ENCODE measurements around the gene HAUS3. TPM values are rescaled to one million over a fixed set of nuclear protein-coding genes. Genes with fewer than 3 reads are reported as not detected.

The HAUS3 gene
- total and polyA plus RNA-seq, 4 donors, result 2.3 to 13.9 (median 5.3) TPM

DNA sequence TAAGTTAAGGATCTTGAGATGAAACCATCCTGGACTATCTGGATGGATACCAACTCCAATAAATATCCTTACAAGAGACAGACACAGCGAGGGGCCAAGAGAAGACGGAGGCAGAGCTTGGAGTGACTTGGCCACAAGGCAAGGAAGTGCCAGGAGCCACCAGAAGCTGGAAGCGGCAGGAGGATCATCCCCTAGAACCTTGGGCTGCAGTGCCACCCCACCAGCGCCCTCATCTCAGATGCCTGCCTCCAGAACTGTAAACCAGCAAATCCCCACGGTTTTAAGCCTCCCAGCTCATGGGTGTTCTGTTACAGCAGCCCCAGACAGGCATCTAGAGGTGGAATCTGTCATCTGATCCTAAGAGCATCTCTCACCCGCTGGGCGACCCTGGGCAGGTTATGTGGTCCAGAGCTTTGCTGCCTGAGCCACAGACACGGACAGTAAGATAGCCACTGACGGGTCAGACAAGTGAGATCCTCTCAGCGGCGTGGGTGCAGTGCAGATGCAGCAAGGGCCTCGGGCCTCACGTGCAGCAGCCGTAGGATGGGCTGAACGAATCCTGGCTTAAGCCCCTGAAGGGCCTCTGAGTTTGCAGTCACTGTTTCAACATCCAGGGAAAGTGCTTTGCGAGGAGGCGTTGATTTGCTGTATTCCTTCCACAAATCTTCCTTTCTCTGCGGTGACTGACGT lies 45.1 kb upstream of the HAUS3 start:
- no peak for DNase-seq (ENCODE audit: low spot score)
- 91% methylated on average over 19 of the region's 19 CpGs for WGBS

DNA sequence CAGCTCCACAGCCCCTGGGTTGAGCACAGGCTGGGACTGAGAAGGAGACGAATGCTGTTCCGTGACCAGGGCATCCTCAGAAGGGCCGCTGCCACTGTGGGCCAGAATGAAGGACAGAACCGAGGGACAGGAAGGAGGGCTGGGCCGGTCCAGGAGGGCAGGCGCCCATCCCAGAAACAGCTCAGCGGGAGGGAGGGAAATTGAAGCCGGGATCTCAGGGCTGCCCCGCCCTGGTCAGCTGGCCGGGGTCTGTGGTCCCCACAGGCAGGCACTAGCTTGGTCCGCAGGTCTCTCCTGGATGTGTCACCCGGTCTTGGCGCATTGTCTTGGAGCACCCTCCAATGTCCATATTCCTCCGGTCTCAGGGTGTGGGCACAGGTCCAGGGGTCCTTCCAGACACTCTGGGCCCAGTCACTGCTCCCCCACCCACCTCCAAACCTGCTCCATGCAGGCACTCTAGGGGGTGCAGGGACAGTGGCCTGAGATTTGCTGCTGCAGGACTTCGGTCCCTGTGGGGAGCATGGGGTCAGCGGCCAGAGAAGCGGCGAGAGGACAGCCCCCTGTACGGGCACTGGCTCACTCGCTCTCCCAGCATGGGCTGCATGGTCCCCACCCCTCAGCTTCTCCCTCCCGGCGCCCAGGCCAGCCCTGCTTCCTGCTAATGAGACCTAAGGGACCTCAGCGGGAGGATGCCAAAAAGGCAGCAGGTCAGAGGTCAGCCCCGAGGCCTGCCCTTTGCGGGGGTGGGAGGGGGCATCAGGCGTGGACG lies 43.9 kb upstream of the HAUS3 start:
- Histone ChIP-seq H3K4me3 (ENCODE audit: low read depth in 1 of 3, low read length in 3 of 3) (no peak overlapping the region), H3K9ac (ENCODE audit: low read depth in 1 of 2, low read length in 2 of 2) (no peak overlapping the region), H3K9me3 (ENCODE audit: control insufficient read depth in 4 of 4, low read length in 3 of 4) (no peaks in the 10 kb centered on the region), H3K27me3 (ENCODE audit: control insufficient read depth in 4 of 4, insufficient read depth in 4 of 4, low read length in 3 of 4) (no peaks in the 10 kb centered on the region), H3K4me1 (ENCODE audit: control insufficient read depth in 4 of 4, insufficient read depth in 4 of 4, low read length in 3 of 4) (no peaks in the 10 kb centered on the region), H3K27ac (ENCODE audit: low read depth in 1 of 2, low read length in 2 of 2) (no peak overlapping the region), H3K36me3 (ENCODE audit: control insufficient read depth in 4 of 4, insufficient read depth in 3 of 4, low read depth in 1 of 4, low read length in 3 of 4) (no peaks in the 10 kb centered on the region)
- 90% methylated on average over 27 of the region's 27 CpGs for WGBS
- DNase-seq (ENCODE audit: low spot score), result no peak
- TF ChIP-seq, protein P1, sequence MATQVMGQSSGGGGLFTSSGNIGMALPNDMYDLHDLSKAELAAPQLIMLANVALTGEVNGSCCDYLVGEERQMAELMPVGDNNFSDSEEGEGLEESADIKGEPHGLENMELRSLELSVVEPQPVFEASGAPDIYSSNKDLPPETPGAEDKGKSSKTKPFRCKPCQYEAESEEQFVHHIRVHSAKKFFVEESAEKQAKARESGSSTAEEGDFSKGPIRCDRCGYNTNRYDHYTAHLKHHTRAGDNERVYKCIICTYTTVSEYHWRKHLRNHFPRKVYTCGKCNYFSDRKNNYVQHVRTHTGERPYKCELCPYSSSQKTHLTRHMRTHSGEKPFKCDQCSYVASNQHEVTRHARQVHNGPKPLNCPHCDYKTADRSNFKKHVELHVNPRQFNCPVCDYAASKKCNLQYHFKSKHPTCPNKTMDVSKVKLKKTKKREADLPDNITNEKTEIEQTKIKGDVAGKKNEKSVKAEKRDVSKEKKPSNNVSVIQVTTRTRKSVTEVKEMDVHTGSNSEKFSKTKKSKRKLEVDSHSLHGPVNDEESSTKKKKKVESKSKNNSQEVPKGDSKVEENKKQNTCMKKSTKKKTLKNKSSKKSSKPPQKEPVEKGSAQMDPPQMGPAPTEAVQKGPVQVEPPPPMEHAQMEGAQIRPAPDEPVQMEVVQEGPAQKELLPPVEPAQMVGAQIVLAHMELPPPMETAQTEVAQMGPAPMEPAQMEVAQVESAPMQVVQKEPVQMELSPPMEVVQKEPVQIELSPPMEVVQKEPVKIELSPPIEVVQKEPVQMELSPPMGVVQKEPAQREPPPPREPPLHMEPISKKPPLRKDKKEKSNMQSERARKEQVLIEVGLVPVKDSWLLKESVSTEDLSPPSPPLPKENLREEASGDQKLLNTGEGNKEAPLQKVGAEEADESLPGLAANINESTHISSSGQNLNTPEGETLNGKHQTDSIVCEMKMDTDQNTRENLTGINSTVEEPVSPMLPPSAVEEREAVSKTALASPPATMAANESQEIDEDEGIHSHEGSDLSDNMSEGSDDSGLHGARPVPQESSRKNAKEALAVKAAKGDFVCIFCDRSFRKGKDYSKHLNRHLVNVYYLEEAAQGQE (IDR thresholded peaks at IDR 0.05), result no peak
- TF ChIP-seq NR2F2 (IDR thresholded peaks at IDR 0.05) (no peak), FOXA1 (IDR thresholded peaks at IDR 0.05) (no peak), HNF4G (IDR thresholded peaks at IDR 0.05) (no peak), RAD21 (IDR thresholded peaks at IDR 0.05) (no peak), HNF4A (conservative IDR thresholded peaks at IDR 0.05) (no peak), TAF1 (conservative IDR thresholded peaks at IDR 0.05) (no peak), SP1 (IDR thresholded peaks at IDR 0.05) (no peak)
- TF ChIP-seq, protein P2, sequence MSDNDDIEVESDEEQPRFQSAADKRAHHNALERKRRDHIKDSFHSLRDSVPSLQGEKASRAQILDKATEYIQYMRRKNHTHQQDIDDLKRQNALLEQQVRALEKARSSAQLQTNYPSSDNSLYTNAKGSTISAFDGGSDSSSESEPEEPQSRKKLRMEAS (IDR thresholded peaks at IDR 0.05), result no peak
- TF ChIP-seq, protein P3, sequence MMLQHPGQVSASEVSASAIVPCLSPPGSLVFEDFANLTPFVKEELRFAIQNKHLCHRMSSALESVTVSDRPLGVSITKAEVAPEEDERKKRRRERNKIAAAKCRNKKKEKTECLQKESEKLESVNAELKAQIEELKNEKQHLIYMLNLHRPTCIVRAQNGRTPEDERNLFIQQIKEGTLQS (IDR thresholded peaks at IDR 0.05), result no peak

More for the DNA sequence above, 45.1 kb upstream of the HAUS3 start:
- H3K4me3 ChIP-seq (ENCODE audit: low read depth in 1 of 3, low read length in 3 of 3), result no peak overlapping the region
- no peak overlapping the region for H3K9ac ChIP-seq (ENCODE audit: low read depth in 1 of 2, low read length in 2 of 2)
- no peaks in the 10 kb centered on the region for H3K36me3 ChIP-seq (ENCODE audit: control insufficient read depth in 4 of 4, insufficient read depth in 3 of 4, low read depth in 1 of 4, low read length in 3 of 4)
- no peaks in the 10 kb centered on the region for H3K27me3 ChIP-seq (ENCODE audit: control insufficient read depth in 4 of 4, insufficient read depth in 4 of 4, low read length in 3 of 4)
- no peaks in the 10 kb centered on the region for H3K9me3 ChIP-seq (ENCODE audit: control insufficient read depth in 4 of 4, low read length in 3 of 4)
- TF ChIP-seq NR2F2 (IDR thresholded peaks at IDR 0.05), result no peak
- no peak for TF ChIP-seq EGR1 (IDR thresholded peaks at IDR 0.05; ENCODE audit: low read depth in 2 of 2)
- no peak for TF ChIP-seq HNF4A (conservative IDR thresholded peaks at IDR 0.05)
- no peak for TF ChIP-seq HNF4G (IDR thresholded peaks at IDR 0.05)
- TF ChIP-seq TAF1 (conservative IDR thresholded peaks at IDR 0.05), result no peak
- TF ChIP-seq, protein P3 (IDR thresholded peaks at IDR 0.05), result no peak
- TF ChIP-seq, protein P2 (IDR thresholded peaks at IDR 0.05), result no peak
- TF ChIP-seq, protein P1 (IDR thresholded peaks at IDR 0.05), result no peak
- TF ChIP-seq, protein P4, sequence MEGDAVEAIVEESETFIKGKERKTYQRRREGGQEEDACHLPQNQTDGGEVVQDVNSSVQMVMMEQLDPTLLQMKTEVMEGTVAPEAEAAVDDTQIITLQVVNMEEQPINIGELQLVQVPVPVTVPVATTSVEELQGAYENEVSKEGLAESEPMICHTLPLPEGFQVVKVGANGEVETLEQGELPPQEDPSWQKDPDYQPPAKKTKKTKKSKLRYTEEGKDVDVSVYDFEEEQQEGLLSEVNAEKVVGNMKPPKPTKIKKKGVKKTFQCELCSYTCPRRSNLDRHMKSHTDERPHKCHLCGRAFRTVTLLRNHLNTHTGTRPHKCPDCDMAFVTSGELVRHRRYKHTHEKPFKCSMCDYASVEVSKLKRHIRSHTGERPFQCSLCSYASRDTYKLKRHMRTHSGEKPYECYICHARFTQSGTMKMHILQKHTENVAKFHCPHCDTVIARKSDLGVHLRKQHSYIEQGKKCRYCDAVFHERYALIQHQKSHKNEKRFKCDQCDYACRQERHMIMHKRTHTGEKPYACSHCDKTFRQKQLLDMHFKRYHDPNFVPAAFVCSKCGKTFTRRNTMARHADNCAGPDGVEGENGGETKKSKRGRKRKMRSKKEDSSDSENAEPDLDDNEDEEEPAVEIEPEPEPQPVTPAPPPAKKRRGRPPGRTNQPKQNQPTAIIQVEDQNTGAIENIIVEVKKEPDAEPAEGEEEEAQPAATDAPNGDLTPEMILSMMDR (IDR thresholded peaks at IDR 0.05; ENCODE audit: low read depth, low read length, missing input control), result no peak
- TF ChIP-seq GABPA (IDR thresholded peaks at IDR 0.05 in 1 of 2, conservative IDR thresholded peaks at IDR 0.05 in 1 of 2), result no peak
- no peak for TF ChIP-seq SP1 (IDR thresholded peaks at IDR 0.05)
- no peak for TF ChIP-seq YY1 (IDR thresholded peaks at IDR 0.05)
- no peak overlapping the region for H3K27ac ChIP-seq (ENCODE audit: low read depth in 1 of 2, low read length in 2 of 2)
- H3K4me1 ChIP-seq (ENCODE audit: control insufficient read depth in 4 of 4, insufficient read depth in 4 of 4, low read length in 3 of 4), result no peaks in the 10 kb centered on the region

All from liver (tissue), 9 donors.